Measurements from ENCODE around the gene KIAA1217.

GRCh38 chr10:24551161-24551560 is 342.2 kb downstream of the KIAA1217 start:
- TF ChIP-seq POLR2AphosphoS5 (IDR thresholded peaks at IDR 0.05; ENCODE audit: low read depth, low read length) (no peak), POU2F2 (IDR thresholded peaks at IDR 0.05; ENCODE audit: low read depth, low read length) (no peak), TAF1 (IDR thresholded peaks at IDR 0.05; ENCODE audit: low read depth, low read length) (no peak), POLR2A (IDR thresholded peaks at IDR 0.05; ENCODE audit: low read depth, low read length) (no peak), SPI1 (IDR thresholded peaks at IDR 0.05; ENCODE audit: low read depth, low read length) (no peak), PAX5 (IDR thresholded peaks at IDR 0.05; ENCODE audit: insufficient read depth, low read length, severe bottlenecking) (no peak)

All from GM12891 (cell line).